ENCODE data around the gene ARHGAP26. TPM values are rescaled to one million over a fixed set of nuclear protein-coding genes. Genes with fewer than 3 reads are reported as not detected.

ARHGAP26 gene
- total and polyA plus RNA-seq, 2 donors (not counting 3 experiments of a cell fraction or from before 2014, with no cell fraction given): 3.1 to 16.2 TPM

DNA sequence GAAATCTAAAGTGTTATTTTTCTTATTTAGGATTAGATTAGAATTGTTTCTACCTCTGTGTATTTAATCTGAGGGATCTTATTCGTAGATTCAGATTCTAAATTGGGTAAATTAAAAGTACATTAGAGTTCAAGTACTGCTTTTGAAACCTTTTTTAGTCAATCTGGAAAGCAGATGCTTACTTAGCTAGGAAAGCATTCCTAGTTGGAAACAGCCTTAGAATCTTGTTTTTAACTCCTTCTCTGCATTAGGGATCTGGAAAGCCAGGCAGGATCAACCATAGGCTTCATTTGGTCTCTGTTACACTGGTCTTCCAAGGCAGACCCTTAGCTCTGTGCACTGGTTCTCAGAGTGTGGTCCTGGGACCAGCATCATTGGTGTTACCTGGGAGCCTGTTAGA, 385.9 kb downstream of the ARHGAP26 start:
- Histone ChIP-seq H3K4me3 (replicated peaks in 1 of 3; ENCODE audit: insufficient read depth in 1 of 3, low read depth in 1 of 3, low read length in 3 of 3) (no peak overlapping the region), H3K27me3 (ENCODE audit: control insufficient read depth in 2 of 2, insufficient read depth in 2 of 2, low read length in 2 of 2) (no peaks in the 10 kb centered on the region), H3K4me1 (ENCODE audit: control insufficient read depth, extremely low read depth, insufficient read depth, low read length) (no peaks in the 10 kb centered on the region), H3K4me2 (ENCODE audit: insufficient read depth, low read length) (no peak overlapping the region), H3K27ac (ENCODE audit: insufficient read depth, low read depth, low read length) (no peak overlapping the region), H3K9me3 (replicated peaks; ENCODE audit: control insufficient read depth, insufficient read depth, low read length) (no peaks in the 10 kb centered on the region), H2AFZ (ENCODE audit: low read depth, low read length) (no peak overlapping the region), H3K9ac (replicated peaks; ENCODE audit: extremely low read depth, insufficient read depth, low read length) (no peak overlapping the region), H4K20me1 (replicated peaks; ENCODE audit: control insufficient read depth, extremely low read depth, insufficient read depth, low read length) (no peaks in the 10 kb centered on the region), H3K79me2 (ENCODE audit: control insufficient read depth, insufficient read depth, low read length) (no peaks in the 10 kb centered on the region), H3K36me3 (ENCODE audit: control insufficient read depth in 2 of 2, extremely low read depth in 1 of 2, insufficient read depth in 2 of 2, low read length in 2 of 2) (no peaks in the 10 kb centered on the region), H3K9me1 (replicated peaks; ENCODE audit: control insufficient read depth, extremely low read depth, insufficient read depth, low read length) (no peaks in the 10 kb centered on the region)
- ChIA-PET CTCF (interaction anchor here (1.2 to 1.9 kb wide), 3 partner anchors 12 to 18 kb away, joined by 3 to 7 read pairs (median 5); no protein-coding TSS in a partner anchor), POLR2A (no interaction called here)
- intact Hi-C loops (cut with micrococcal nuclease): no loop called here
- DNase-seq (ENCODE audit: low read depth, low spot score) (no peak), FAIRE-seq (no peak)
- dilution Hi-C loops (cut with MboI; ENCODE audit: extremely low pct_ligation_motif_present, low sequenced_read_pairs): no loop called here
- no TSS peak for BruUV-seq (replicated peaks)
- TF ChIP-seq, protein P1, sequence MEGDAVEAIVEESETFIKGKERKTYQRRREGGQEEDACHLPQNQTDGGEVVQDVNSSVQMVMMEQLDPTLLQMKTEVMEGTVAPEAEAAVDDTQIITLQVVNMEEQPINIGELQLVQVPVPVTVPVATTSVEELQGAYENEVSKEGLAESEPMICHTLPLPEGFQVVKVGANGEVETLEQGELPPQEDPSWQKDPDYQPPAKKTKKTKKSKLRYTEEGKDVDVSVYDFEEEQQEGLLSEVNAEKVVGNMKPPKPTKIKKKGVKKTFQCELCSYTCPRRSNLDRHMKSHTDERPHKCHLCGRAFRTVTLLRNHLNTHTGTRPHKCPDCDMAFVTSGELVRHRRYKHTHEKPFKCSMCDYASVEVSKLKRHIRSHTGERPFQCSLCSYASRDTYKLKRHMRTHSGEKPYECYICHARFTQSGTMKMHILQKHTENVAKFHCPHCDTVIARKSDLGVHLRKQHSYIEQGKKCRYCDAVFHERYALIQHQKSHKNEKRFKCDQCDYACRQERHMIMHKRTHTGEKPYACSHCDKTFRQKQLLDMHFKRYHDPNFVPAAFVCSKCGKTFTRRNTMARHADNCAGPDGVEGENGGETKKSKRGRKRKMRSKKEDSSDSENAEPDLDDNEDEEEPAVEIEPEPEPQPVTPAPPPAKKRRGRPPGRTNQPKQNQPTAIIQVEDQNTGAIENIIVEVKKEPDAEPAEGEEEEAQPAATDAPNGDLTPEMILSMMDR (IDR thresholded peaks at IDR 0.05; ENCODE audit: extremely low read depth in 1 of 2, insufficient read depth in 1 of 2, low read depth in 1 of 2, low read length in 2 of 2): no peak
- TF ChIP-seq POLR2A (IDR thresholded peaks at IDR 0.05; ENCODE audit: low read depth, low read length) (no peak), GATA2 (IDR thresholded peaks at IDR 0.05; ENCODE audit: insufficient read depth, insufficient read length, low read depth, low read length) (no peak), MYC (IDR thresholded peaks at IDR 0.05; ENCODE audit: low read depth, low read length) (no peak)
- TF ChIP-seq, protein P2, sequence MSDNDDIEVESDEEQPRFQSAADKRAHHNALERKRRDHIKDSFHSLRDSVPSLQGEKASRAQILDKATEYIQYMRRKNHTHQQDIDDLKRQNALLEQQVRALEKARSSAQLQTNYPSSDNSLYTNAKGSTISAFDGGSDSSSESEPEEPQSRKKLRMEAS (IDR thresholded peaks at IDR 0.05; ENCODE audit: insufficient read depth, insufficient read length): no peak

DNA sequence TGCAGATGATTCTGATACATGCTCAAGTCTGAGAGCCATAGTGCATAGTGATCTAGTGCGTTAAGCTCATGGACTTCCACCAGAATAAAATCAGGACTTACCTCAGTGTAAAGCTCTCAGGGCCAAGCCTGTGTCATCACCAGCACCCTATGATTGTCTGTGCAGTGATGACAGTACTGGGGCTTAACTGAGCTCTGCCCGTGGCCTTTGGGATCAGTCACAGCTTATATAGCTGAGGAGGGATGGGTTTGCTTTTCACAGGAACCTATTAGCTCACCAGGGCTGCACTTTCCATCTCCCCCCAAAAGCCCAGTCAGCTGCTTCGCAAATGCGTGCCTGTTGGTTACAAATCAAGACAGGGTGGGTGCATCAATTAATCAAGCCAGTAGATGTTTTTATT, 386.4 kb downstream of the ARHGAP26 start:
- Histone ChIP-seq H3K4me3 (replicated peaks in 1 of 3; ENCODE audit: insufficient read depth in 1 of 3, low read depth in 1 of 3, low read length in 3 of 3) (no peak overlapping the region), H3K9me1 (replicated peaks; ENCODE audit: control insufficient read depth, extremely low read depth, insufficient read depth, low read length) (no peaks in the 10 kb centered on the region), H3K4me2 (ENCODE audit: insufficient read depth, low read length) (no peak overlapping the region), H3K36me3 (ENCODE audit: control insufficient read depth in 2 of 2, extremely low read depth in 1 of 2, insufficient read depth in 2 of 2, low read length in 2 of 2) (no peaks in the 10 kb centered on the region), H3K27ac (ENCODE audit: insufficient read depth, low read depth, low read length) (no peak overlapping the region), H3K27me3 (ENCODE audit: control insufficient read depth in 2 of 2, insufficient read depth in 2 of 2, low read length in 2 of 2) (no peaks in the 10 kb centered on the region), H2AFZ (ENCODE audit: low read depth, low read length) (no peak overlapping the region), H4K20me1 (replicated peaks; ENCODE audit: control insufficient read depth, extremely low read depth, insufficient read depth, low read length) (no peaks in the 10 kb centered on the region), H3K9ac (replicated peaks; ENCODE audit: extremely low read depth, insufficient read depth, low read length) (no peak overlapping the region), H3K4me1 (ENCODE audit: control insufficient read depth, extremely low read depth, insufficient read depth, low read length) (no peaks in the 10 kb centered on the region), H3K9me3 (replicated peaks; ENCODE audit: control insufficient read depth, insufficient read depth, low read length) (no peaks in the 10 kb centered on the region), H3K79me2 (ENCODE audit: control insufficient read depth, insufficient read depth, low read length) (no peaks in the 10 kb centered on the region)
- intact Hi-C loops (cut with micrococcal nuclease): no loop called here
- BruUV-seq (replicated peaks): no TSS peak
- ChIA-PET POLR2A (no interaction called here), CTCF (interaction anchor here (0.8 to 1.9 kb wide), 4 partner anchors 11 to 668 kb away, joined by 3 to 7 read pairs (median 4); no protein-coding TSS in a partner anchor)
- FAIRE-seq (no peak), DNase-seq (ENCODE audit: low read depth, low spot score) (no peak)
- no peak for TF ChIP-seq GATA2 (IDR thresholded peaks at IDR 0.05; ENCODE audit: insufficient read depth, insufficient read length, low read depth, low read length)
- no peak for TF ChIP-seq FOS (IDR thresholded peaks at IDR 0.05; ENCODE audit: borderline replicate concordance, insufficient read depth, low read length)
- TF ChIP-seq, protein P2 (IDR thresholded peaks at IDR 0.05; ENCODE audit: insufficient read depth, insufficient read length): no peak
- TF ChIP-seq POLR2AphosphoS5 (IDR thresholded peaks at IDR 0.05; ENCODE audit: insufficient read depth, low read depth, low read length): no peak
- TF ChIP-seq, protein P1 (IDR thresholded peaks at IDR 0.05; ENCODE audit: extremely low read depth in 1 of 2, insufficient read depth in 1 of 2, low read depth in 1 of 2, low read length in 2 of 2): no peak
- TF ChIP-seq JUN (IDR thresholded peaks at IDR 0.05; ENCODE audit: borderline replicate concordance, insufficient read depth, insufficient read length, low read depth): no peak
- TF ChIP-seq EZH2 (IDR thresholded peaks at IDR 0.05; ENCODE audit: borderline replicate concordance, low read depth, low read length, severe bottlenecking): no peak
- no peak for TF ChIP-seq POLR2A (IDR thresholded peaks at IDR 0.05; ENCODE audit: low read depth, low read length)
- dilution Hi-C loops (cut with MboI; ENCODE audit: extremely low pct_ligation_motif_present, low sequenced_read_pairs): no loop called here
